ENCODE results near the gene CX3CR1. TPM values are rescaled to one million over a fixed set of nuclear protein-coding genes. Genes with fewer than 3 reads are reported as not detected.

CX3CR1 gene, protein sequence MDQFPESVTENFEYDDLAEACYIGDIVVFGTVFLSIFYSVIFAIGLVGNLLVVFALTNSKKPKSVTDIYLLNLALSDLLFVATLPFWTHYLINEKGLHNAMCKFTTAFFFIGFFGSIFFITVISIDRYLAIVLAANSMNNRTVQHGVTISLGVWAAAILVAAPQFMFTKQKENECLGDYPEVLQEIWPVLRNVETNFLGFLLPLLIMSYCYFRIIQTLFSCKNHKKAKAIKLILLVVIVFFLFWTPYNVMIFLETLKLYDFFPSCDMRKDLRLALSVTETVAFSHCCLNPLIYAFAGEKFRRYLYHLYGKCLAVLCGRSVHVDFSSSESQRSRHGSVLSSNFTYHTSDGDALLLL
- 1 to 10 TPM in 2 of 4 donors, under 1 TPM in 2; 0.55 to 1.9 (median 1.3) TPM for total RNA-seq
- under 1 TPM; 0.03 to 0.26 (median 0.12) TPM for polyA plus RNA-seq
- long read RNA-seq, donor 1: 0 reads
- long read RNA-seq, donor 2, partial matches to known transcripts: 0 of 1 reads
- long read RNA-seq, donor 2, other reads (novel, unspliced or antisense): 1 of 1 reads

- intact Hi-C loops (cut with DNase I): no loop called here
- TF ChIP-seq, protein P1, sequence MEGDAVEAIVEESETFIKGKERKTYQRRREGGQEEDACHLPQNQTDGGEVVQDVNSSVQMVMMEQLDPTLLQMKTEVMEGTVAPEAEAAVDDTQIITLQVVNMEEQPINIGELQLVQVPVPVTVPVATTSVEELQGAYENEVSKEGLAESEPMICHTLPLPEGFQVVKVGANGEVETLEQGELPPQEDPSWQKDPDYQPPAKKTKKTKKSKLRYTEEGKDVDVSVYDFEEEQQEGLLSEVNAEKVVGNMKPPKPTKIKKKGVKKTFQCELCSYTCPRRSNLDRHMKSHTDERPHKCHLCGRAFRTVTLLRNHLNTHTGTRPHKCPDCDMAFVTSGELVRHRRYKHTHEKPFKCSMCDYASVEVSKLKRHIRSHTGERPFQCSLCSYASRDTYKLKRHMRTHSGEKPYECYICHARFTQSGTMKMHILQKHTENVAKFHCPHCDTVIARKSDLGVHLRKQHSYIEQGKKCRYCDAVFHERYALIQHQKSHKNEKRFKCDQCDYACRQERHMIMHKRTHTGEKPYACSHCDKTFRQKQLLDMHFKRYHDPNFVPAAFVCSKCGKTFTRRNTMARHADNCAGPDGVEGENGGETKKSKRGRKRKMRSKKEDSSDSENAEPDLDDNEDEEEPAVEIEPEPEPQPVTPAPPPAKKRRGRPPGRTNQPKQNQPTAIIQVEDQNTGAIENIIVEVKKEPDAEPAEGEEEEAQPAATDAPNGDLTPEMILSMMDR (IDR thresholded peaks at IDR 0.05): no peak
- H3K27me3 ChIP-seq (ENCODE audit: insufficient read depth in 3 of 3, low read length in 2 of 3): no peaks in the 10 kb centered on the region
- peak; percentile 74 to 96 (median 92) for ATAC-seq
- peak within 1 kb of the TSS; percentile 79 for H3K27ac ChIP-seq
- peak within 1 kb of the TSS; percentile 46 for H3K4me3 ChIP-seq
- H3K4me1 ChIP-seq: peaks cover 14% of the 10 kb centered on the region
- H3K9me3 ChIP-seq: no peaks in the 10 kb centered on the region
- no peaks in the 10 kb centered on the region for H3K36me3 ChIP-seq (ENCODE audit: insufficient read depth in 1 of 2, low read depth in 1 of 2)
- 14 to 28% (median 20%) methylated on average over 5 of the region's 5 CpGs for WGBS, 3 donors
- peak; percentile 24 to 74 for DNase-seq
Observed at GRCh38 chr3:39279745-39280517, at the start of gene CX3CR1. Gene CX3CR1, minus strand, starts transcription at chr3:39280036. Its CDS starts 13,527 bp downstream, at chr3:39266509.

GRCh38 chr3:39329493-39329892, 49.7 kb upstream of the CX3CR1 start, which contains the start of gene CCR8:
Gene CCR8, plus strand, starts transcription at chr3:39329709. Its CDS starts 2,623 bp downstream, at chr3:39332332.
- Histone ChIP-seq H3K4me3 (no peak within 1 kb of the TSS), H3K27me3 (ENCODE audit: insufficient read depth in 3 of 3, low read length in 2 of 3) (no peaks in the 10 kb centered on the region), H3K9me3 (no peaks in the 10 kb centered on the region), H3K4me1 (no peaks in the 10 kb centered on the region), H3K27ac (no peak within 1 kb of the TSS), H3K36me3 (ENCODE audit: insufficient read depth in 1 of 2, low read depth in 1 of 2) (peaks cover 0 to 2% of the 10 kb centered on the region in 2 donors)
- DNase-seq (no peak), ATAC-seq (no peak)
- 31 to 53% (median 39%) methylated on average over 1 of the region's 1 CpG for WGBS, 3 donors
- intact Hi-C loops (cut with DNase I): no loop called here
- TF ChIP-seq, protein P1 (IDR thresholded peaks at IDR 0.05): no peak

GRCh38 chr3:39327746-39328349, 48.0 kb upstream of the CX3CR1 start:
- H3K27ac ChIP-seq: no peak overlapping the region
- H3K27me3 ChIP-seq (ENCODE audit: insufficient read depth in 3 of 3, low read length in 2 of 3): no peaks in the 10 kb centered on the region
- DNase-seq (no peak), ATAC-seq (no peak)
- H3K36me3 ChIP-seq (ENCODE audit: insufficient read depth in 1 of 2, low read depth in 1 of 2): peaks cover 0 to 2% of the 10 kb centered on the region in 2 donors
- no peaks in the 10 kb centered on the region for H3K9me3 ChIP-seq
- TF ChIP-seq, protein P1 (IDR thresholded peaks at IDR 0.05): no peak
- WGBS, 3 donors: 91 to 93% (median 91%) methylated on average over 4 of the region's 4 CpGs
- intact Hi-C loops (cut with DNase I): no loop called here
- no peaks in the 10 kb centered on the region for H3K4me1 ChIP-seq
- H3K4me3 ChIP-seq: no peak overlapping the region

DNA sequence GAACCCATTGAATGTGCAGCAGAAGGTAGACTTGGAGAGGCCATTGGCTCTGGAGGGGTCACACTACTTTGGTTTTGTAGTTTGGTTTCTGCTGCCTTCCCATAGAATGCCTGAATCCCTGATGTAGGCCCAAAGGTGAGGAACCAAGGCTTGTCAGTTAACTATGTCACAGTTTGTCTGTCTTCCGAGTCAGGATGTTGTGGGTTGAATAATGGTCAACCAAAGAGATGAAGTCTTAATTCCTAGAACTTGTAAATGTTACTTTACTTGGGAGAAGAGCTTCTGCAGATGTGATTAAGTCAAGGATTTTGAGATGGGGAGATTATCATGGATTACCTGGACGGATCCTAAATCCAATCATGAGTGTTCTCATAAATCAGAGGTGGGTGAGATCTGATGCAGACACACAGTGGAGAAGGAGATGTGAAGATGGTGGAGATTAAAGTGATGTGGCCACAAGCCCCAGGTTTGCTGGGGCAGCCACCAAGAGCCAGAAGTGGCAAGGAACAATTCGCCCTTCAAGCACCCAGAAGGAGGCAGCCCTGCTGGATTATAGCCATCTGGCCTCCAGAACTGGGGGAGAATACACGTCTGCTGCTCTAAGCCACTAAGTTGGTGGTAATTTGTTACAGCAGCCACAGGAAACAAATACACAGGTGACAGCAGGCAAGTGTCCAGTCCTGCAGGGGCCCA, 47.4 kb upstream of the CX3CR1 start:
- Histone ChIP-seq H3K4me3 (no peak overlapping the region), H3K36me3 (ENCODE audit: insufficient read depth in 1 of 2, low read depth in 1 of 2) (peaks cover 0 to 2% of the 10 kb centered on the region in 2 donors), H3K27me3 (ENCODE audit: insufficient read depth in 3 of 3, low read length in 2 of 3) (no peaks in the 10 kb centered on the region), H3K9me3 (no peaks in the 10 kb centered on the region), H3K4me1 (no peaks in the 10 kb centered on the region), H3K27ac (no peak overlapping the region)
- intact Hi-C loops (cut with DNase I): no loop called here
- WGBS, 3 donors: 66 to 74% (median 68%) methylated on average over 4 of the region's 4 CpGs
- ATAC-seq (no peak), DNase-seq (no peak)
- TF ChIP-seq, protein P1 (IDR thresholded peaks at IDR 0.05): no peak
